ENCODE measurements around the gene TRHDE.

DNA sequence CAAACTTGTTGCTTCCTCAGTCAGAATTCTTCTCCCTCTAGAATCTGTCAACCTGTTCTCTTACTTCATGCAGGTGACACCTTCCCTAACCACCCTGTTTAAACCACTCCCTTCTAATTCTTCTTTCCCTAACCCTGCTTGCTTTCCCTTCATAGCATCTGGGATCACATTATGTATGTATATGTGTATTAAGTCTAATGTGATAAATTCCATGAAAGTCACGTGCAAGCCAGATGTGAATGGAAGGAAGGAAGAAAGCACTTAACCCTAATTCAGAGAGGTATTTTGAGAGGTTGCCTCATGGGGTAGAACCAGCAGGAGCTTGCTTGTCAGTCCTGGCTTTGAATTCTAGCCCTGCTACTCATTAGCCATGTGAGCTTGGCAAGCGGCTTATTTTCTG is 340.0 kb downstream of the TRHDE start:
- TF ChIP-seq POLR2A (IDR thresholded peaks at IDR 0.05), result no peak
- TF ChIP-seq, protein P1, sequence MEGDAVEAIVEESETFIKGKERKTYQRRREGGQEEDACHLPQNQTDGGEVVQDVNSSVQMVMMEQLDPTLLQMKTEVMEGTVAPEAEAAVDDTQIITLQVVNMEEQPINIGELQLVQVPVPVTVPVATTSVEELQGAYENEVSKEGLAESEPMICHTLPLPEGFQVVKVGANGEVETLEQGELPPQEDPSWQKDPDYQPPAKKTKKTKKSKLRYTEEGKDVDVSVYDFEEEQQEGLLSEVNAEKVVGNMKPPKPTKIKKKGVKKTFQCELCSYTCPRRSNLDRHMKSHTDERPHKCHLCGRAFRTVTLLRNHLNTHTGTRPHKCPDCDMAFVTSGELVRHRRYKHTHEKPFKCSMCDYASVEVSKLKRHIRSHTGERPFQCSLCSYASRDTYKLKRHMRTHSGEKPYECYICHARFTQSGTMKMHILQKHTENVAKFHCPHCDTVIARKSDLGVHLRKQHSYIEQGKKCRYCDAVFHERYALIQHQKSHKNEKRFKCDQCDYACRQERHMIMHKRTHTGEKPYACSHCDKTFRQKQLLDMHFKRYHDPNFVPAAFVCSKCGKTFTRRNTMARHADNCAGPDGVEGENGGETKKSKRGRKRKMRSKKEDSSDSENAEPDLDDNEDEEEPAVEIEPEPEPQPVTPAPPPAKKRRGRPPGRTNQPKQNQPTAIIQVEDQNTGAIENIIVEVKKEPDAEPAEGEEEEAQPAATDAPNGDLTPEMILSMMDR (IDR thresholded peaks at IDR 0.05), result no peak
